ENCODE measurements around the gene RNF26. TPM values are rescaled to one million over a fixed set of nuclear protein-coding genes. Genes with fewer than 3 reads are reported as not detected.

RNF26 gene
- total and polyA plus RNA-seq, 2 of the 13 experiments (the other 11 are each of a cell fraction or from before 2014, with no cell fraction given): 11.9 to 26.3 TPM

- TF ChIP-seq, protein P1, sequence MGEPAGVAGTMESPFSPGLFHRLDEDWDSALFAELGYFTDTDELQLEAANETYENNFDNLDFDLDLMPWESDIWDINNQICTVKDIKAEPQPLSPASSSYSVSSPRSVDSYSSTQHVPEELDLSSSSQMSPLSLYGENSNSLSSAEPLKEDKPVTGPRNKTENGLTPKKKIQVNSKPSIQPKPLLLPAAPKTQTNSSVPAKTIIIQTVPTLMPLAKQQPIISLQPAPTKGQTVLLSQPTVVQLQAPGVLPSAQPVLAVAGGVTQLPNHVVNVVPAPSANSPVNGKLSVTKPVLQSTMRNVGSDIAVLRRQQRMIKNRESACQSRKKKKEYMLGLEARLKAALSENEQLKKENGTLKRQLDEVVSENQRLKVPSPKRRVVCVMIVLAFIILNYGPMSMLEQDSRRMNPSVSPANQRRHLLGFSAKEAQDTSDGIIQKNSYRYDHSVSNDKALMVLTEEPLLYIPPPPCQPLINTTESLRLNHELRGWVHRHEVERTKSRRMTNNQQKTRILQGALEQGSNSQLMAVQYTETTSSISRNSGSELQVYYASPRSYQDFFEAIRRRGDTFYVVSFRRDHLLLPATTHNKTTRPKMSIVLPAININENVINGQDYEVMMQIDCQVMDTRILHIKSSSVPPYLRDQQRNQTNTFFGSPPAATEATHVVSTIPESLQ (CRISPR knock-in tag; conservative IDR thresholded peaks at IDR 0.05): no peak
- TF ChIP-seq MTA1 (CRISPR knock-in tag; IDR thresholded peaks at IDR 0.05; ENCODE audit: borderline replicate concordance) (peak; percentile 66; the same call in 1 of the 2 replicates), HNRNPL (IDR thresholded peaks at IDR 0.05; ENCODE audit: low read depth, low read length) (peak; percentile 83), SP5 (CRISPR knock-in tag; IDR thresholded peaks at IDR 0.05; ENCODE audit: borderline replicate concordance, low read depth) (0 out of 2 replicates have a peak, but pooled peaks have one; percentile 45), ZBTB7A (CRISPR knock-in tag; IDR thresholded peaks at IDR 0.05) (peak; percentile 41; the same call in 1 of the 2 replicates), ZNF609 (CRISPR knock-in tag; IDR thresholded peaks at IDR 0.05; ENCODE audit: borderline replicate concordance) (no peak), ZSCAN20 (CRISPR knock-in tag; IDR thresholded peaks at IDR 0.05; ENCODE audit: borderline replicate concordance) (no peak), ZSCAN12 (CRISPR knock-in tag; IDR thresholded peaks at IDR 0.05) (no peak), NRL (CRISPR knock-in tag; IDR thresholded peaks at IDR 0.05; ENCODE audit: borderline replicate concordance) (no peak), HNF1B (CRISPR knock-in tag; IDR thresholded peaks at IDR 0.05) (0 out of 2 replicates have a peak, but pooled peaks have one; percentile 4), ZNF589 (CRISPR knock-in tag; conservative IDR thresholded peaks at IDR 0.05) (no peak), PLRG1 (conservative IDR thresholded peaks at IDR 0.05) (no peak), ZNF713 (CRISPR knock-in tag; IDR thresholded peaks at IDR 0.05) (no peak), ARID2 (CRISPR knock-in tag; IDR thresholded peaks at IDR 0.05; ENCODE audit: borderline replicate concordance) (no peak)
- TF ChIP-seq, protein P2, sequence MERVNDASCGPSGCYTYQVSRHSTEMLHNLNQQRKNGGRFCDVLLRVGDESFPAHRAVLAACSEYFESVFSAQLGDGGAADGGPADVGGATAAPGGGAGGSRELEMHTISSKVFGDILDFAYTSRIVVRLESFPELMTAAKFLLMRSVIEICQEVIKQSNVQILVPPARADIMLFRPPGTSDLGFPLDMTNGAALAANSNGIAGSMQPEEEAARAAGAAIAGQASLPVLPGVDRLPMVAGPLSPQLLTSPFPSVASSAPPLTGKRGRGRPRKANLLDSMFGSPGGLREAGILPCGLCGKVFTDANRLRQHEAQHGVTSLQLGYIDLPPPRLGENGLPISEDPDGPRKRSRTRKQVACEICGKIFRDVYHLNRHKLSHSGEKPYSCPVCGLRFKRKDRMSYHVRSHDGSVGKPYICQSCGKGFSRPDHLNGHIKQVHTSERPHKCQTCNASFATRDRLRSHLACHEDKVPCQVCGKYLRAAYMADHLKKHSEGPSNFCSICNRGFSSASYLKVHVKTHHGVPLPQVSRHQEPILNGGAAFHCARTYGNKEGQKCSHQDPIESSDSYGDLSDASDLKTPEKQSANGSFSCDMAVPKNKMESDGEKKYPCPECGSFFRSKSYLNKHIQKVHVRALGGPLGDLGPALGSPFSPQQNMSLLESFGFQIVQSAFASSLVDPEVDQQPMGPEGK (CRISPR knock-in tag; IDR thresholded peaks at IDR 0.05): peak; percentile 64
- TF ChIP-seq, protein P3, sequence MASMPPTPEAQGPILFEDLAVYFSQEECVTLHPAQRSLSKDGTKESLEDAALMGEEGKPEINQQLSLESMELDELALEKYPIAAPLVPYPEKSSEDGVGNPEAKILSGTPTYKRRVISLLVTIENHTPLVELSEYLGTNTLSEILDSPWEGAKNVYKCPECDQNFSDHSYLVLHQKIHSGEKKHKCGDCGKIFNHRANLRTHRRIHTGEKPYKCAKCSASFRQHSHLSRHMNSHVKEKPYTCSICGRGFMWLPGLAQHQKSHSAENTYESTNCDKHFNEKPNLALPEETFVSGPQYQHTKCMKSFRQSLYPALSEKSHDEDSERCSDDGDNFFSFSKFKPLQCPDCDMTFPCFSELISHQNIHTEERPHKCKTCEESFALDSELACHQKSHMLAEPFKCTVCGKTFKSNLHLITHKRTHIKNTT (CRISPR knock-in tag; IDR thresholded peaks at IDR 0.05): no peak
Measured at GRCh38 chr11:119373059-119373920, 39.0 kb downstream of the RNF26 start (continued).
